HEK293 (cell line): ENCODE results near the gene COL19A1.

ENCODE experiments used
- CTCF ChIP-seq: fragments of 450-650 bp; formaldehyde crosslinking; IDR thresholded peaks from 2 replicates; pipeline ENCODE4 v1.5.1; 2016; ENCODE audit warnings: missing biosample characterization, missing genetic modification characterization
- ZNF239 ChIP-seq: fragments of 450-650 bp; formaldehyde crosslinking; IDR thresholded peaks from 2 replicates; pipeline ENCODE4 v1.5.1; 2016; ENCODE audit warnings: missing biosample characterization, missing genetic modification characterization

- TF ChIP-seq ZNF239 (tag by site-specific recombination) (no peak), CTCF (tag by site-specific recombination) (no peak)
Measured at GRCh38 chr6:70241031-70241430, 374.7 kb downstream of the COL19A1 start.
